ENCODE measurements around the gene MYL11.
A peak's percentile ranks its signal among the peaks of the same experiment; 100 is the strongest.

The MYL11 gene

DNA sequence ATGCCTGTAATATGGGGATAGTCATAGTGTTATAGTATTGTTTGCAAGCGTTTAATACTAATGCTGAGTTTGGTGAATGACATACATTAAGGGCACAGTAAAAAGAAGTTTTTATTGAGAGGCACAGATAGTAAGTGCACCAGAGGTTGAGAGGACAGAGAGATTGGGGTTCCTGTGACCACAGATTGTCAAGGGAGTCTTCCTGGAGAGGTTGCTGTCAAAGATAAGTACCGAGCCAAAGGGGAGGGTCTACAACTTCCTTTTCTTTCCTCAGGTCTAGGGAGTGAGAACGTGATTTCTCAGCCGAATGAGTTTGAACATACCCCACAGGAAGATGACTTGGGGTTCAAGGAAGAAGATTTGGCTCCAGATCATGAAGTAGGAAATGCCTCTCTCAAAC, 22.5 kb downstream of the MYL11 start:
- DNase-seq = no peak

DNA sequence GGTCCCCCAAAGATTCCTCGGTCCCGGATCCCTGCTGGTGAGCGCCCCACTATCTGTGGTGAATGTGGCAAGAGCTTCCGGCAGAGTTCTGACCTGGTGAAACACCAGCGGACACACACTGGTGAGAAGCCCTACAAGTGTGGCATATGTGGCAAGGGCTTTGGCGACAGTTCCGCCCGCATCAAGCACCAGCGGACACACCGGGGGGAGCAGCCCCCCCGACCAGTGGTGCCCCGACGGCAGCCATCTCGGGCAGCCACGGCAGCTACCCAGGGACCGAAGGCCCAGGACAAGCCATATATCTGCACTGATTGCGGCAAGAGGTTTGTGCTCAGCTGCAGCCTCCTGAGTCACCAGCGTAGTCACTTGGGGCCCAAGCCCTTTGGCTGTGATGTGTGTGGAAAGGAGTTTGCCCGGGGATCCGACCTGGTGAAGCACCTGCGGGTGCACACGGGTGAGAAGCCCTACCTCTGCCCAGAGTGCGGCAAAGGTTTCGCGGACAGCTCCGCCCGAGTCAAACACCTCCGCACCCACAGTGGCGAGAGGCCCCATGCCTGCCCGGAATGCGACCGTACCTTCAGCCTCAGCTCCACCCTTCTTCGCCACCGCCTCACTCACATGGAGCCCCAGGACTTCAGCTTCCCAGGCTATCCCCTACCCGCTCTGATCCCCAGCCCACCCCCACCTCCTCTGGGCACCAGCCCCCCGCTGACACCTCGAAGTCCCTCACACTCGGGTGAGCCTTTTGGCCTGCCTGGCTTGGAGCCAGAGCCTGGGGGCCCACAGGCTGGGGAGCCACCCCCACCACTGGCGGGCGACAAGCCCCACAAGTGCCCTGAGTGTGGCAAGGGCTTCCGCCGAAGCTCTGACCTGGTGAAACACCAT, 23.4 kb downstream of the MYL11 start:
- no peak for DNase-seq

DNA sequence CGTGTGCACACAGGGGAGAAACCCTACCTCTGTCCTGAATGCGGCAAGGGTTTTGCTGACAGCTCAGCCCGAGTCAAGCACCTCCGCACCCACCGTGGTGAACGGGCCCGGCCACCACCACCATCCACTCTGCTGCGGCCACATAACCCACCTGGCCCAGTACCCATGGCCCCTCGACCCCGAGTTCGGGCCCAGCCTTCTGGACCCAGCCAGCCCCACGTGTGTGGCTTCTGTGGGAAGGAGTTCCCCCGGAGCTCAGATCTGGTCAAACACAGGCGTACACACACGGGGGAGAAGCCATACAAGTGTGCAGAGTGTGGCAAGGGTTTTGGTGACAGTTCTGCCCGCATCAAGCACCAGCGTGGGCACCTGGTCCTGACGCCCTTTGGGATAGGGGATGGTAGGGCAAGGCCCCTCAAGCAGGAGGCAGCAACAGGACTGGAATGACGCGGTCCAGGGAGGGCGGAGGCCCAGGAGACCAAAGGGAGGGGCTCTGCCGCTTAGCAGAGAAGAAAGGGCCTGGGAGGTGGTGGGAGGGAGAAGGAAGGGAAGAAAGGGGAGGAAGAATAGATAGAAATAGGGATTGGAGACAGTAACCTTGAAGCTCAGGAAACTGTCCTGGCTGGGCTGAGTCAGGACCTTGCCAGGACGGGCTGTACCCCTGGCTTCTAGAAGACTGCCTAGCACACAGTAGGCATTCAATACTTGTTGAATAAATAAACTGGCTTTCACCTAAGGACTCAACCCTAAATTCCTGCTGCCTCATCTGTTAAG, 24.2 kb downstream of the MYL11 start:
- DNase-seq = no peak

DNA sequence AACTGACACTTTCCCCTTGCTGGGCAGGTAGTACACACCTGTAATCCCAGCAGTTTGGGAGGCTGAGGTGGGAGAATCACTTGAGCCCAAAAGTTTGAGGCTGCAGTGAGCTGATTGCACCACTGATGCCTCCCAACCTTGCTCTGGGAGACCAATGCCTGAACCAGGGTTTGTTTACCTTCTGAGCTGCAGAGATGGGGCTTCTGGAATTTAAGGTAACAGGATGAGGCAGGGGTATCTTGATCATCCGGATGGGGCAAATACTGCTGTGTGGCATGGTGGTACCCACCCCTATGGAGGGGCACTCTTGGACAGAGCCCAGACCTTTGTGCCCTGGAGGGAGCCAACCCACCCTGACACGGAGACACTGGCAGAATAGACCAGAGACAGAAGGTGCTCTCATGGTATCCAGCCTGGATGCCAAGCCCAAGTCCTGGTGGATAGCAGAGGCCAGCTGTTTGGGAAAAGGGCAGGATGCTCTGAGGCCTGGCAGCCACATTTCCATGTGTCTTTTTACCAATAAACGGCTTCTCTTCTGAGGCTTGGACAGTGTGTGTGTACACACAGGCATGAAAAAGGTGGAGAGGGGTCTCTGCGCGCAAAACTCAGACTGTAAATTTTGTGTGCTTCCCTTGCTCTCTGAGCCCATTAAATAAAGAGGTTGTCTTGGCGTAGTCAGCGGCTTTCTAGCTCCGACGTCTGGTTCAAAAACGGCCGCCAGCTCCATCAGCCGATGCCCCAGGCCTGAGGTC, 25.0 kb downstream of the MYL11 start:
- DNase-seq = no peak

DNA sequence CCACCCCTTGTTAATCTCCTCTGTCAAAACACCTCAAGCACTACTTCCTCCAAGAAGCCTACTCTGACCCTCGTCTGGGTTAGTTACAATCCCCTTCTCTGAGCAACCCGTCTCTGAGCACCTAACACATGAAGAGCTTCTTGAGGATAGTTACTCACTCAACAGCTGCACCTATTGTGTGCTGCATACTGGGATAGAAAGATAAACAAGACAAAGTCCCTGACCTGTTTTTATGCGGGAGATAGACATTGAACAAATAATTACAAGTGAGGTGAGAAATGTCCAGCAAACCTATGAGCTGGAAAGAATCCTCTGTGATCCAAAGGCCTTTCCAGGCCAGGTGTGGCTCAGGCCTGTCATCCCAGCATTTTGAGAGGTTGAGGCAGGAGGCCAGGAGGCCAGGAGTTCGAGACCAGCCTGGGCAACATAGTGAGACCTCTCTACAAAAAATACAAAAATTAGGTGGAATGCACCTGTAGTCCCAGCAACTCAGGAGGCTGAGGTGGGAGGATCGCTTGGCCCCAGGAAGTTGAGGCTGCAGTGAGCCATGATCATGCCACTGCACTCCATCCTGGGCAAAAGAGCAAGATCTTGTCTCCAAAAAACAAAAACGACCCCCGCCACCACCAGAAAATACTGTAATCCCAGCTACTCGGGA, 27.3 kb downstream of the MYL11 start:
- no peak for DNase-seq

DNA sequence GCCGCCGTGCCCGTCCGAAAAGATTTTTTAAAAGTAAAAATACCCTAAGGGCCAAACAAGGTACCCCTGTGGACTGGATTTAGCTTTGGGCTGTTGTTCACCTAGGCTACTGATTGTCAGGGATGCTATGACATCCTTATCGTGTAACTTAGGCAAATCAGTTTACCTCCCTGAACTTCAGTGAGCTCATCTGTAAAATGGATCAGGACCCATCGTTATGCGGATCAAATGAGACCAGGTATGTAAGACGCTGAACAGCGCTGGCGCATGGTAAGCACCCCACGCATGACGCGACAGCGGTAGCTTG, 32.1 kb downstream of the MYL11 start:
- no peak for DNase-seq

DNA sequence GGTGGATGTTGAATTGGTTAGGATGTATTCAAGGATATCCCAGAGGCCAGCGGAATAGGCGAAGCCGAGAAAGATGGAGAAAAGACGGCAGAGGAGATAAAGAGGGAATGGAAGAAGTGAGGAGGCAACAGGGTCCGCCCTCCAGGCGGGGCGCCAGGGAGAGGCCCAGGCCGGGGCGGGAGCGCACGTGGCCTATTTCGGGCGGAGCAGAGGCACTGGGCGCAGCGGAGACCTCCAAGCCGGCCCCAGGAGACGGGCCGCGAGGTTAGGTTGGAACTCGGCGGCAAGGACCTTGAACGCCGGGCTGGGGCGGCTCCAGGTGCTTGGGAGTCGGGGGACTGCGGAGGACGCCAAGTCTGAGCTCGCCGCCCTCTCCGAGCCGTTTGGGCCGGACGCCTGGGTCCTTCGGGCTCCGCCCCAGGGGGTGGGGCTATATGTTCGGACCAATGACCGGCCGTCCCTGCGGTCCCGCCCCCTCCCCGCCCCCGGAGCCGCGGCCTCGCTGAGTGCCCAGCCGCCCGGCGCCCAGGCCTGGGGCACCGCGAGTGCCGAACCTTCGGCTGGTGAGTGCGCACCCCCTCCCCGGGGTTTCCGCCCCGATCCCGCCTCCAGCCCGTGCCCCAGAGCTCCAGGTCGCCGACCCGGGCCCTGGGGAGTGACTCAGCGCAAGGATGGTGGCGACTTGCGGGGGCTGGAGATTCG, 32.7 kb downstream of the MYL11 start, which contains the start of gene ZNF771:
TSS of gene ZNF771 (plus strand) at position 505 of the 702 bp plus-strand sequence. CDS start 448 bp downstream, outside the sequence.
- peak; percentile 86 for DNase-seq

DNA sequence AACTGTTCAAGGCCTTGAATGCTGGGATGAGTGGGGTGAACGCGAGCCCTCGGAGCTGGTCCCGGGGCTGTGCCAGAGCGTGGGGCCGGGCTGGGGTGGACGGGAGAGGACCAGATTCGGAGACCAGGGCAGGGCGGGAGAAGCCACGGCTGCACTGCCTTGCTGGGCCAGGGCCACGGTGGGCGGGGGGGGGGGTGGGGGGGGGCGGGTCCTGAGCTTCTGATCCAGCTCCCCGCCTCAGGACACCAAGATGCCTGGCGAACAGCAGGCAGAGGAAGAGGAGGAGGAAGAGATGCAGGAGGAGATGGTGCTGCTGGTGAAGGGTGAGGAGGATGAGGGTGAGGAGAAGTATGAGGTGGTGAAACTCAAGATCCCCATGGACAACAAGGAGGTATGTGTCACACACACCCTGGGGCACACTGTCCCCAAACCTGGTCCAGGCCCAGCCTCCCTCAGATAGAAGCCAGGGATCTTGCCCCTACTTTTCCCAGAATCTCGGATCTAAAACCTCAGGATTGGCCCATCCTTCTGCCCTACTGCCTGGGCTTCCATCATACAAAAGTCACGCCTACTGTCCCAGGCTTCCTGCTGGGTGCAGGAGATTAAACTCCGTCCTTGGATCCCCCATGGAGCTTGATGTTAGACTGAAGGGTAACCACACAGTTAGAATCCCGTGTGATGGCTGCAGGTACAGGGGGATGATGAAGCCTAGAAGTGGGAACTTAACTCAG, 33.4 kb downstream of the MYL11 start:
- no peak for DNase-seq

DNA sequence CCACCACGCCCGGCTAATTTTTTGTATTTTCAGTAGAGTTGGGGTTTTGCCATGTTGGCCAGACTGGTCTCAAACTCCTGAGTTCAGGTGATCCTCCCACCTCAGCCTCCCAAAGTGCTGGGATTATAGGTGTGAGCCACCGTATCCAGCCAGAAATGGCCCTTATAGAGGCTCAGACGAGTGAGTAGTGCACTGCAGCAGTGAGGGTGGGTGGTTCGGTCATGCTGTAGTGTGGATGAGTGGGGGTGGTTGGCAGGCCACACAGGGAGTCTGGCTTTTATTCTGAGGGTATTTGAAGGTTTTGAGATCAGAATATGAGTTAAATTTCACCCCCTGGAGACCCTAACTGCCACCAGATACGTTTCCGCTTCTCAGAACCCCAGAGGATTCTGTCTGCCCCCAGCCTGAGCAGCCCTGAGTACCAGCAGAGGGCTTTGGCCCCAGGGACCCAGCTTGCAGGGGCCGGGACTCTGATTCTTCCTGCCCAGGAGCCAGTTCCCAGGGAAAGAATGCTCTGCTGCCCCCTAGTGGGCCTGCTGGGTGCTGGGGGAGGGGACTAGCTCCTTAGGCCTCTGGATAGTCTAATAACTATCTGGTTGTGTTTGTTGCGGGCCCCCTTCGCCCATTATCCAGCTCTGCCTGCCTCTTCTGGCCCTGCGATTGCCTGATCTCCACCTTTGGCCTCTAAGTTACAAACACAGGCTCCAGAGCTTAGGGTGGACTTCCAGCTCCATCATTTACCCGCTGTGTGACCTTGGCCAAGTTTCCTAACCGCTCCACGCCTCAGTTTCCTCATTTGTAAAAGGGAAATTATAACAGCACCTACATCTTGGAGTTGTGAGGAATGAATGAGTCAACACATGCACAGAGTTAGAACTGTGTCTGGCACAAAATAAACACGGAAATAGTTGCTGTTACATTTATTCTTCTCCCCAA, 34.8 kb downstream of the MYL11 start:
- peak; percentile 48 for DNase-seq

DNA sequence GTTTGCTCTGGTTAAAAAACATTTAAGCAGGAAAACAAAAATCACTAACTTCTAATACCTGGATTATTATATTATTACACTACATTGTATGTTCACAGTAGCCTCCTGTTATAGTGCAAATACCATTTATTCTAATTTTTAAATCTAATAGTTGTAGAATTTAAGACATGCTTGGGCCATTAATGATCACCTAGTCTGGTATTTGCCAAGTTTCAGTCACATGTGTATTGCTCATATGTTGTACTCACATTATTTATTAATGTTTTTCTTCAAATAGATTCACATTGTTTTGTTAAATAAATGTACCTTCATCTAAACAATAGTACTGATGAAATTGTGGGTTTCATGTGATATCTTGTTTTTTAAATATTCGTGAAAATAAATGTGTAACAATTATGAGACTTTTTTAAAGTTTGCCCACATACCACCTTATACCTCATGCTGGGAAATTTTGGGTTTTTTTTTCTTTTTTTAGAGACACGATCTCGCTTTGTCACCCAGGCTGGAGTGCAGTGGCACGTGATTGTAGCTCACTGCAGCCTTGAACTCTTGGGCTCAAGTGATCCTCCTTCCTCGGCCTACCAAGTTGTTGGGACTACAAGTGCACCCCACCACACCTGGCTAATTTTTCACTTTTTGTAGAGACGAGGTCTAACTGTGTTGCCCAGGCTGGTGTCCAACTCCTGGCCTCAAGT, 38.7 kb downstream of the MYL11 start:
- no peak for DNase-seq

DNA sequence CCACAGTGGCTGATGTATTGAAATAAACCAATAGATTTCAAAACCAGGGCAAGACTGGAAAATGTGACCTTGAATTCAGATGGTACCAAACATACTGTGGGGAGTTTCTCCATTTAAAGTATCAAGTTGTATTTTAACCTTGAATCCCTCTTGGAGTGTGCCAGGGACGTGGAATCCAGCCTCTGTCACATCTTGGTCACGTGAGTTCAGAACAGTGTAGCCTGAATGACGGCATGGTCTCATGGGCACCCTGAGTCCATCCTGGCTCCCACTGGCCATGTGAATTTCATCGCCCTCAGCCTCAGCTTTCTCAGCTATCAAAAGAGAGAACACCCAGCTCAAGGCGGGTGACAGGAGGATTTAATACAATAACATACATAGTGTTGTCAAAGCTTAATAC, 39.6 kb downstream of the MYL11 start:
- no peak for DNase-seq

DNA sequence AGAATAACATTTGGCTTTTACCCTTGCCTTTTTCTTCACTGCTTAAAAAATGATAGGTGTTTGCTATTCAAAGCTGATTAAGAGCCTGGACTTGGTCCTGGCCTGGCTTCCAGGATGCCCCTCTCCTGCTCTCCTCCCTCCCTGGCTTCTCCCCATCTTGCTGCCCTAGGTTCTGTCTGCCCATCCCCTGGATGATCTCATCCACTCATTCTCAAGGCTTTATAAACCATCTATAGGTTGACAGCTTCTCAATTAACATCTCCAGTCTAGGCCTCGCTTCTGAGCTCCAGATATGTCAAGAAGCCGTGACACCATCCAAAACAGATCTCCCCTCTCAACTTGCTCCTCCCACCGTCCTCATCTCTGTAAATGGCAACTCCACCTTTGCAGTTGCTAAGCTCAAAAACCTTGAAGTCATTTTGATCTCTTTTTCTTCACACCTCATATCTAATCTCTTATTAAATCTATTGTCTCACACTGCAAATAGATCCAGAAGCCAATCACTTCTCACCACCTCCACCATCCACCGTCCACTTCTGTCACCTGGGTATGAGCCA, 41.5 kb downstream of the MYL11 start:
- DNase-seq = no peak

DNA sequence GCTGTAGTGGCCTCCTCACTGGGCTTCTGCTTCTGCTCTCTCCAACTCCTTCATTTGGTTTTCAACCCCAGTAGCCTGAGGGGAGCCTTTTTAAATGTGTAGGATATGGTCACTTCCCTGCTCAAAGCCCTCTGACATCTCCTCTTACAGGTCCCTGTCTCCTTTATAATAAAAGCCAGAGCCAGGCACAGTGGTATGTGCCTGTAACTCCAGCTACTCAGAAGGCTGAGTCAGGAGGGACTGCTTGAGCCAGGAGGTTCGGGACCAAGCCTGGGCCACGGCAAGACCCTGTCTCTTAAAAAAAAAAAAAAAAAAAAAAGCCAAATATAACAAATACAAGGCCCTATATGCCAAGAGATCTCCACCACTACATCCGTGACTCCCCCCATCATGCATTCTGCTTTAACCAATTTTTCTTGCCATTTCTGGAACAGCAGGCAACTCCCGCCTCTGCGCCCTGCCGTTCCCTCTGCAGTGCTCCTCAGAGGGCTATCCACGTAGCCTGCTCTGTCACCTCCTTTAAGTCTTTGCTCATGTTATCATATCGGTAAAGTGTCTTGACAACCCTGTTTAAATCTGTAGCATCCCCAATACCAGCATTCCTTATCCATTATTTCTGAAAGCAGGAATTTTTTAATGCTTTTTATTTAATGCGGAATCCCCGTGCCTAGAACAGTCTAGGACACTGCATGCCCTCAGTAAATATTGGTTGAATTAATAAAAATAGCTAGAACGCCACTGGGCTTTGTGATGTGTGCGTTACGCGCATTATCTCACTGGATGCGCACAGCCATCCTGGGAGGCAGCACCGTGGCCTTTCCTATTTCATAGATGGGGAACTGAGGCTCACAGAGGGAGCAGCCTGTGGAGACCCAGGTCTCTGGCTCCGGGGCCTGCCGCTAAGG, 42.3 kb downstream of the MYL11 start:
- DNase-seq = no peak

DNA sequence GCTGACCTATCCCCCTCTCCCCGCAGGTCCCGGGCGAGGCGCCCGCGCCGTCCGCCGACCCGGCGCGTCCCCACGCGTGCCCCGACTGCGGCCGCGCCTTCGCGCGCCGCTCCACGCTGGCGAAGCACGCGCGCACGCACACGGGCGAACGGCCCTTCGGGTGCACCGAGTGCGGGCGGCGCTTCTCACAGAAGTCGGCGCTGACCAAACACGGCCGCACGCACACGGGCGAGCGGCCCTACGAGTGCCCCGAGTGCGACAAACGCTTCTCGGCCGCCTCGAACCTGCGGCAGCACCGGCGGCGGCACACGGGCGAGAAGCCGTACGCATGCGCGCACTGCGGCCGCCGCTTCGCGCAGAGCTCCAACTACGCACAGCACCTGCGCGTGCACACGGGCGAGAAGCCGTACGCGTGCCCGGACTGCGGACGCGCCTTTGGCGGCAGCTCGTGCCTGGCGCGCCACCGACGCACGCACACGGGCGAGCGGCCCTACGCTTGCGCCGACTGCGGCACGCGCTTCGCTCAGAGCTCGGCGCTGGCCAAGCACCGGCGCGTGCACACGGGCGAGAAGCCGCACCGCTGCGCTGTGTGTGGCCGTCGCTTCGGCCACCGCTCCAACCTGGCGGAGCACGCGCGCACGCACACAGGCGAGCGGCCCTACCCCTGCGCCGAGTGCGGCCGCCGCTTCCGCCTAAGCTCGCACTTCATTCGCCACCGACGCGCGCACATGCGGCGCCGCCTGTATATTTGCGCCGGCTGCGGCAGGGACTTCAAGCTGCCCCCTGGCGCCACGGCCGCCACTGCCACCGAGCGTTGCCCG, 43.1 kb downstream of the MYL11 start:
- peak; percentile 59 for DNase-seq

DNA sequence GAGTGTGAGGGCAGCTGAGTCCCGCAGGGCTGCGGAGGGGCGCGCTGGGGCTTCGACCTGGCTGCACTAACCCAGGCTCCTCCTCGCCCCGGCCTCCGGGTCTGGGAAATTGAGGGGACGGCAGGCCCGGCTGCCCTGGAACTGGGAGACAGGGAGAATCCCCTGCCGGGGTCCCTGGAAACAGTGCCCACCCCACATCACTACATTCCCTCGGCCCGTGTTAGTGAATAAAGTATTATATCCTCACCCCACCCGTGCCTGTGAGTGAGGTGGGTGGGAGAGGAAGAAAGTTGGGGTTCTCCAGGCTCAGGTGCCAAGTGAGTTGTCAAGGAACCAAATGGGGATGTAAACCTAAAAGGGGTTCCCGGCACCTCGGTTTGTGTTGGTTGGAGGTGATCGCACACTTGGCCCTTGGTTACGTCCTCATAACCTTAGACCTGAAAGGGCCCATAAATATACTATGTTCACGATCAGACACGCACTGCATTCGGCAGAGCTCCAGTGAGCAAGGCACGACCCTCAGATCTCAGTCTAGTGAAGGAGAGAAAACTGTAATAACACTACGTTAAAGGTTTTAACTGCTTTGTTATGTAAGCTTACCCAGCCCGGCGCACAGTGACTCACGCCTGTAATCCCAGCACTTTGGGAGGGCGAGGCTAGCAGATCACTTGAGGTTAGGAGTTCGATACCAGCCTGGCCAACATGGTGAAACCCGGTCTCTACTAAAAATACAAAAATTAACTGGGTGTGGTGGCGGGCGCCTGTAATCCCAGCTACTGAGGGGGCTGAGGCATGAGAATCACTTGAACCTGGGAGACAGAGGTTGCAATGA, 44.0 kb downstream of the MYL11 start:
- DNase-seq = no peak

DNA sequence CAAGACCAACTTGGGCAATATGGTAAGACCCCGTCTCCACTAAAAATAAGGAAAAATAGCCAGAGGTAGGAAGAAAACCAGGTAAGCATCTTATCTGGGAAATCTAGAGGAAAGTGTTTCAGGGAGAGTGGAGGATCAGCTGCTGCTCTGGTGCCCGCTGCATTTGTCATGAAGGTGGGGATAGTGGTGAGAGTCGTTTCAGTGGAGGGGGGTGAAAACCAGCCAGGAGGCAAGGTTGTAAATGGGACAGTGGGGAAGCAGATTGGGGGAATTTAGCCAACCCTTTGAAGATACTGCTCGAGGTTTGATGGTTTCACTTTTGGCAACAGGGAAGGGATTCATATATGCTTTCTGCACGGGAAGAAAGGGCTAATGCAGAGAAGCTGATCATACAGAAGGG, 46.4 kb downstream of the MYL11 start:
- DNase-seq = no peak
